Non-pigmented ciliary epithelial cell (primary cell): Measurements from ENCODE around the gene IL17RA.
"Not testable (repeated sequence)": the region's sequence is repeated elsewhere in the genome, so short reads cannot be mapped to it uniquely, and the experiment has no call there.

ENCODE experiments used
- DNase-seq: peaks from one replicate; pipeline ENCODE4 v3.0.0-alpha.2; 2010; ENCODE audit warnings: low read depth

The IL17RA gene

GRCh38 chr22:17121233-17122195 lies 36.7 kb downstream of the IL17RA start, which contains the start of gene TMEM121B:
TSS of gene TMEM121B (minus strand) at chr22:17121360. CDS start at chr22:17121127, 233 bp downstream.
- no peak for DNase-seq

- DNase-seq = no peak
Observed at GRCh38 chr22:17130199-17130598, 45.4 kb downstream of the IL17RA start.

- no peak for DNase-seq
Observed at GRCh38 chr22:17131686-17132085, 46.9 kb downstream of the IL17RA start.

DNA sequence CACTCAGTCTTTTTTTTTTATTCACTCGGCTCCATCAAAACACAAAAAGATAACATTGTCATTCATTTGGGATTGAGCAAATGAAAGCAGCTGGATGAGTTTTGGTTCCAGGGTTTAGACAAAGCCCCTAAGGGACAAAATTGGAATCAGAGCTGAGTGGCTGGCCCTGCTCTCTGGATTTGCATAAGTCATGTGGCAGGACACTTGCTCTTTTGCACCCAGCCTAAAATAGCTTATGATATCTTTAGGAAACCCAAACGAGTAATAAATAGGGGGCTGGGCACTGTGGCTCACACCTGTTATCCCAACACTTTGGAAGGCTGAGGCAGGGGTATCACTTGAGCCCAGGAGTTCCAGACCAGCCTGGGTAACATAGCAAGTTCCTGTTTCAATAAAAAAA lies 47.3 kb downstream of the IL17RA start:
- DNase-seq = no peak

- no peak for DNase-seq
Observed at GRCh38 chr22:17133137-17133536, 48.3 kb downstream of the IL17RA start.

DNA sequence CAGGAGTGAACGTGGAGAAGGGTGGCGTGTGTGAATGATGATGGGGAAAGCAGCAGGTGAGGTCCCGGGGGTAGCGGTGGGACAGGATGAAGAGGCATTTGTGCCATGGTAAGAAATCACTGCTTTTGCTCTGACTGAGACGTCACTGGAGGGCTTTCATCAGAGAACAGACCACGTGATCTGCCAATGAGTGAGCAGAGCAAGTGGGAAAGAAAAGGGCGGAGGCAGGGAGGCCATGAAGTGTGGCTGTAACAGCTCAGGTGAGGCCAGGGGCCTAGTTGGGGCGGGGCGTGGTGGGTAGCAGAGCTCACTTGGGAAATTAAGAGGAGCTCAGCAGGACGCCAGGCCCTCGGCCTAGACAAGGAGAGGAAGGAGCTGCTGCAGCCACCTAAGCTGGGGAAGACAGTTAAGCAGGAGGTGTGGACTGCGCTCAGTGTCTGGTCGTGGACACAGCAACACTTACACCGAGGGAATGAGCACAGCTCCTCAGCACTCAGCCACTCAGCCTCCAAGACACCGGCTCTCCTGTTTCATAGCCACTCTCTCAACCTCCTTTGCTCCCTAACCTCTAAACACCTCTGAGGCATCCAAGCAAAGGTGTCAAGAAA lies 50.5 kb downstream of the IL17RA start:
- DNase-seq = no peak

DNA sequence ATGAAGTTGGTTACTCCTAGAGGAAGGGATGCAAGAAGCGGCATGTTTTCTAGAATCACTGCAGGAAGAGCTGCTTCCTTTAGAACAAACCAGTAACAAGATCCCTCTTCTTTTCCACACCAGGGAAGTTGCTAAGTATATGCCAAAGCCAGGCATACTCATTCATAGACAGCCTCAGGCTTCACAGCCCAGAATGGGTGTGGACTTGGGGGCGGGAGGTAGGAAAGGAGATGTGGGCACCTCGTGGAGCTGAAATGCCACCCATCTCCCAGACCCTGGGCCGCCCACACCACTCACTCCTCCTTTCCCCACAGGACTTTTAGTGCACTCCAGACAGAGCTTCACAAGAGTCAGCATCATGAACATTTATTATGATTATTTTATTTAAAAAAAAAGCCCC lies 52.4 kb downstream of the IL17RA start:
- DNase-seq = no peak

DNA sequence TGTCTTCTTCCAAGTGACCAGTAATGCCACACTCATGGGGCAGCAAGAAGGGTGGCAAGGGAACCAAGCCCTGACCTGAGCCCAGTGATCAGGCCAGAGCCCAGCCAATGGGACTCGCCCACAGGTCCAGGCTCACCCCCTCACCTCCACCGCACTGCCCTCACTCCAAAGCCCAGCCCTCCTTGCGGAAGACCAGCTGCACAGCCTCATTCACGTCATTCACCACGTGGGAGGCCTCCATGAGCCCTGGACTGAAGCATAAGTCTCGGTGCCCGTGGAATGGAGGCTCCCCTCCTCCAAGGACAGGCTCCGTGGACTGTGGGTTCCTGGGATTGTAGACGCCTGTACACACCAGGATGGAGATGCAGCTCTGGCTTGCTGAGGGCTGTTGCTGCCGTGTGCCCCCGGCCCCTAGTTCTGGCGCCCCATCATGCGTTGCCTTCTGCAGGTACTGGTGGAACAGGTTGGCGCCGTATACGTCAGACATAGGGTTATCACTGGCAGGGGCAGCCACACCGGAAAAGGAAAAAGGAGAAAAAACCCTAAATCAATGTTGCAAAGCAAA lies 53.1 kb downstream of the IL17RA start:
- no peak for DNase-seq

- DNase-seq = no peak
Observed at GRCh38 chr22:17138513-17138912, 53.7 kb downstream of the IL17RA start.

- no peak for DNase-seq
Observed at GRCh38 chr22:17140022-17140421, 55.2 kb downstream of the IL17RA start.

DNA sequence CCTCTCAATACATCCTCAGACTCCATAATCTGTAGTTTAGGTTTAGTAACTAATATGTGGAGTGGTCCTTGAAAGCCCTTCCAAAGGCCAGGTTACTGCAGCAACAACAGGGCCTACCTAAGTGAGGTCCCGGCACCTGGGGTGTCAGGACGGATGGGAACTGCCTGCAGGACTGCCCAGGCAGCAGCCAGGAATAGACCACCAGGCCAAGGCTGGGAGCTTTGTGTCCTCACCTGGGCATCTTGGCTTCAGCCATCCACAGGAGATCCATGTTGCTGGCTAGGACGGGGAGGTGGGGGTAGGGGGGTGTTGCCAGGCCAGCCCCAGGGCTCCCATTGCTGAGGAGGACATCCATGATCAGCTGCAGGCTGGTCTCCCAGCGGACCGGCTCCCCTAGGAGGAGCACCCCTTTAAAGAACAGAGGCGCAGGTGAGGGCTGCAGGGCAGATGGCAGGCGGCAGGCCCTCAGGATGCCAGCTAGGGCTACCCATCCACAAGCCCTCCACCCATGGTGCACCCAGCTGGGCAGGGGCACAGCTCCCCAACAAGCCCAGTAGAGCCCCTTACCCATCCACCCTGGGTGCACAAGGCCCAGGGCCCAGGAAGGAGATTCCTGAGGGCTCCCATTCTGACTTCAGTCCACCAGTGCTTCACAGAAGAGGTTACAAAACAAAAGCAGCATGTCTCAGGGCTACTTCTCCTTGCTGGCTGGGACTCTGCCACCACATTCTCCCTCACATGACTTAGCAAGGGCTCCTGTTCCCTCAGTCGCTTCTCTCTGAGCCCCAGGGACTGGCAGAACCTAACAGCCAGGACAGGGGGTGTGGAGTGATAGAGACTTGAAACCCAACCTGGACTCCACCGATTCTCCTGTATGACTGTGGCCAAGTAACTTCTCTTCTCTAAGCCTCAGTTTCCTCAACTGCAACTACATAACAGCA lies 56.3 kb downstream of the IL17RA start:
- DNase-seq = no peak

- no peak for DNase-seq
Observed at GRCh38 chr22:17143101-17143500, 58.3 kb downstream of the IL17RA start.

DNA sequence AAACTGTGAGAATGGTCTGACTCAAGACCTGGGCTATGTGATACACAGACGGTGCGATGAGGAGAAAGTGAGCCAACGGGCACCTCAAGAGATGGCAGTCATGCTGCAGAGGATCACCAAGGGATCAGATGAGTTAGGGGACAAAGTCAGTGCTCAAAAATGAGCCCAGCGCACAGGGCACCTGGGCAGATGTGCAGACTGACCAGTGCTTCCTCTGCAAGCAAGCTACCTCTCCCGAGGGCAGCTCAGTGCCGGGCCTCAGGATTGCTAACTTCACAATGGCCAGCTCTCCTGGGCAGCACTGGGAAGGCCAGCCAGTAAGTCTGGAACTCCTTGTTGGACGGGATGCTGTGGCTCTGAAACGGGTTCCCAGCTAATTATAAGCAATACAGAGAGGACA lies 59.0 kb downstream of the IL17RA start:
- DNase-seq = no peak

- no peak for DNase-seq
Observed at GRCh38 chr22:17145021-17145680, 60.4 kb downstream of the IL17RA start.

DNA sequence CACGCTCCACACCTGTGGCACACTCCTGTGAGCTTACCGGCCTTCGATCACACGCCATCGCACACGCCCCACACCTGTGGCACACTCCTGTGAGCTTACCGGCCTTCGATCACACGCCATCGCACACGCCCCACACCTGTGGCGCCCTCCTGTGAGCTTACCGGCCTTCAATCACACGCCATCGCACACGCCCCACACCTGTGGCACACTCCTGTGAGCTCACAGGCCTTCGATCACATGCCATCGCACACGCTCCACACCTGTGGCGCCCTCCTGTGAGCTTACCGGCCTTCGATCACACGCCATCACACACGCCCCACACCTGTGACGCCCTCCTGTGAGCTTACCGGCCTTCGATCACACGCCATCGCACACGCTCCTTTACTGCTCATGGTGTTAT lies 62.7 kb downstream of the IL17RA start:
- DNase-seq = not testable (repeated sequence)

GRCh38 chr22:17149076-17149815 lies 64.4 kb downstream of the IL17RA start:
- no peak for DNase-seq

GRCh38 chr22:17152340-17152739 lies 67.5 kb downstream of the IL17RA start:
- DNase-seq = no peak

DNA sequence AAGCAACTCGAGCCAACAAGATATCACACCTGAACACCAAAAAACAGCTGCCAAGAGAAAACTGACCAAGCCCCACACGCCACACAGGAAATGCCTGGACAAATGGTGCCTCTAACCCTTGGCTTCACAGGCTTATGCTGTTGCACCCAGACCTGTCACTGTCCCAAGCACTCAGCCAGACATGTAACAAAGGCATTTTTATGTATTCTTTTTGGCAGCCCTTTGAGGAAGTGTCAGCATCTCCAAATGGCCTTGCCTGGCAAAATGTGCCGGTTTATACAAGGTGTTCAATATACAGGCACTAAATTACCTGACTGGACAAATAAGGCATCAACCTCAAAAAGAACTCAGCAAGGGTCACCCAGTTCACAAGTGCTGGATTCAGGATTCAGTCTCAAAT lies 68.2 kb downstream of the IL17RA start:
- DNase-seq = no peak

GRCh38 chr22:17155941-17156340 lies 71.1 kb downstream of the IL17RA start:
- DNase-seq = no peak

DNA sequence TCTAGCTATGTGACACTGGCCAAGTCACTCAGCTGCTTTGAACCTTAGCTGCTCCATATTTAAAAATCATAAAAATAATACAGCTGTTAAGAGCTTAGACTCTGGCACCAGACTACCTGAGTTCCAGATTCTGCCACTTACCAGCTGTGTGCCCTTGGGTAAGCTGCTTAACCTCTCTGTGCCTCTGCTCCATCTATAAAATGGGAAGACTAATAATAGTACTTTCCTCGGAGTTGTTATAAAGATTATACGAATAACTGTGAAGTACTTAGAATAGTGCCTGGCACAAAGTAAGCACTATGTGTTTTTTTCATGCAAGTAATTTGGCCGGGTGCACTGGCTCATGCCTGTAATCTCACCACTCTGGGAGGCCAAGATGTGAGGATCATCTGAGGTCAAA lies 72.9 kb downstream of the IL17RA start:
- DNase-seq = no peak

GRCh38 chr22:17158176-17158567 lies 73.4 kb downstream of the IL17RA start:
- DNase-seq = no peak
